GM19035 (cell line): Measurements from ENCODE around the gene ABI1.
"Not testable (repeated sequence)": the region's sequence is repeated elsewhere in the genome, so short reads cannot be mapped to it uniquely, and the experiment has no call there.

ENCODE experiments used
- ATAC-seq: cut with Tn5 transposase; IDR thresholded peaks from one replicate; pipeline ENCODE4 v1.9.1; 2021; ENCODE audit not compliant: unreplicated experiment

The ABI1 gene

GRCh38 chr10:26805567-26806245, 55.1 kb downstream of the ABI1 start:
- ATAC-seq, result no peak

DNA sequence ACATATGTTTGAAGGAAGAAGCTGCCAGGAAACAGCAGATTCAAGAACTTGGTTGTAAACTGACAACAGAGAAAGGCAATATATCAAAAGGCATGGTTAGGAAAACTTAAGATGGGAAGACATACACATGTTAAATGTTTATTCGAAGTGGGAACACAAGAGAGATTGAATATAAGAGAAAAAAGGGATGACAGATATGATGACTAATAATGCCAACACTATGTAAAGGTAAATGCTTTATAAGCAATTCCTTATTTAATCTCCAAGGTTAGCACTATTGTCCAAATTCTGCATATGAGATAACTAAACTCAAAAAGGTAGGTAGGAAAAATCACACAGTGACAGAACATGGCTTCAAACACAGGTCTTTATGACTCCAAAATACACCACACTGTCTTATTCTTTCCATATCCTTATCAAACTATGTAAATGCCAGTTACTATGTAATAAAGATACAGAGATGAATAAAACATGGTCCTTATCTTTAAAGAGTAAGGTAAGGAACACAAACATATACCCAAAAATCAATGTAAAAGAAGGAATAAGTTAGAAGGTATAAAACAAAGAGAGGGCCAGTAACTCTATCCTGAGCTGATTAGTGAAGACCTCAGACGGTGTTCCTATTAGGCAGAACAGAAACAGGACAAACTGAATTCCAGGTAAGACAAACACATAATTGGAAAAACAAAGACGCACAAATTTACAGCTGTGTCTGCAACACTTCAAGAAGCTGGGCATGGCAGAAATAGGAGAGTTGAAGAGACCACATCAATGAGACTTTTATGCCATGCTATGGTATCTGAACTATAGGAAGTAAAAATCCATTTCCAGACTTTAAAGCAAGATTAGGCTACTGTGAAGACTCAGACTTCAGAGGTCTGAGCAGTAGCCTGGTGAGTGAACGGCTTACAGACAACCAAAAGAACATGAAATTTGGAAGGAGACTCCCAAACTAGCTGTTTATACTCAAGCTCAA, 56.1 kb downstream of the ABI1 start:
- no peak for ATAC-seq

- ATAC-seq, result no peak
These were observed 56.9 kb downstream of the ABI1 start for GRCh38 chr10:26803849-26804248.

DNA sequence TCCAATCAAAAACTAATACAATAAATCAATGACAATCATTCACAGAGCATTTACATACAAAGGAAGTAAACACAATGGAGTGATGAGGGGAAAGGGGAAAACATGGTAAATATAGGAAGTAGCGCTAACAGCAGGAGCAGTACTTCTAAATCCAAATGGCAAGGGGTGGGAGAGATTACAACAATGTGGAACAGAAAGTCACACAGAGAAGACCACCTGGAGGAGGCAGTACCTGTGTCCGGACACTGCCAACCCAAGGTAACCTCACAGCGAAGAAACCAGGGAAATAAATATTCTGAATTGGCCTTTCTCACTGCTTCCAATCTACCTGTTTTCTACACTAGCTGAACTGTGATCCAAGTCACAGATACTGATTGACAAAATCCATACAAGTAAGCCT, 58.2 kb downstream of the ABI1 start:
- no peak for ATAC-seq

GRCh38 chr10:26801831-26802230, 58.9 kb downstream of the ABI1 start:
- ATAC-seq, result no peak

GRCh38 chr10:26801274-26801673, 59.5 kb downstream of the ABI1 start:
- no peak for ATAC-seq

DNA sequence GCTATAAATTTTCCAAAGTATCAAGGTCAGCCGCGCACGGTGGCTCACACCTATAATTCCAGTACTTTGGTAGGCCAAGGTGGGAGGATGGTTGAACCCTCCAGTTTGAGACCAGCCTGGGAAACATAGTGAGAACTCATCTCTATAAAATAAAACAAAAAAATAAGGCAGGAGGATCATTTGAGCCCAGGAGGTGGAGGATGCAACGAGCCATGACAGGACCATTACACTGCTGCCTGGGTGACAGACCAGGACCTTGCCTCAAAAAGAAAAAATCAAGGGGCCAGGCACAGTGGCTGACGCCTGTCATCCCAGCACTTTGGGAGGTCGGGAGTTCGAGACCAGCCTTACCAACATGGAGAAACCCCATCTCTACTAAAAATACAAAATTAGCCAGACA, 60.3 kb downstream of the ABI1 start:
- ATAC-seq, result no peak

- peak; percentile 58 for ATAC-seq
These were observed 61.4 kb downstream of the ABI1 start for GRCh38 chr10:26799342-26799741.

DNA sequence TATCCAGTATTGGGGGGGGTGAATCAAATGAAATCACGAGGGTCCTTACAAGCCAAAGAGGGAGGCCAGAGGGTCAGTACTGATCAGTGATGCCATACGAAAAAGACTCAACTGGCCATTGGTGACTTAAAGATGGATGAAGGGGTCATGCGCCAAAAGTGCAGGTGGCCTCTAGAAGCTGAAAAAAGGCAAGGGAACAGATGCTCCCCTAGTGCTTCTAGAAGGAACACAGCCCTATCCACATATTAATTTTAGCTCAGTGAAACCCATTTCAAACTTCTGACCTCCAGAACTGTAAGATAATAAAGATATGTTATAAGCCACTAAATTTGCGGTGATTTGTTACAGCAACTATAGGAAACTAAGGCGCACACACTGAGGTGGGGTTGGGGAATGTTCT, 62.5 kb downstream of the ABI1 start:
- ATAC-seq, result no peak

DNA sequence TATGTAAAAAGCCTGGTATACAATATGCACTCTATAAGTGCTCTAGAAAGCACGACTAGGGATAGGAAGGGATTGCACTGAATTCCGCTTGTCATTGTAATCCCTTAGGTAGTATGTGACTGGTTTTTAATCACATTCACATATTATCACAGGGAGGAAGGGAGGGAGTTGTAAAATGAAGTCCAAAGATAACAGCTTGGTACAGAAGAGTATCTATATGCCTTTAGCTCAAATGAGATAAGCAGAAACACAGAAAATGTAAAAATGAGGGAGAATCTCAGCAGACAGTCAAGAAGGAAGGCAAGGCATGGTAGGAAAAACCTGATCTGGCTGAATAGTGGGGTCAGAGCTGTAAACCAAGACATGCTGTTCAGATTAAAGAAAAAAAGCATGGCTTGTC, 63.4 kb downstream of the ABI1 start:
- ATAC-seq, result no peak

GRCh38 chr10:26792758-26793495, 67.8 kb downstream of the ABI1 start:
- ATAC-seq, result no peak

GRCh38 chr10:26790221-26790995, 70.3 kb downstream of the ABI1 start:
- no peak for ATAC-seq

GRCh38 chr10:26789779-26790178, 71.0 kb downstream of the ABI1 start:
- ATAC-seq, result not testable (repeated sequence)

- no peak for ATAC-seq
These were observed 73.4 kb downstream of the ABI1 start for GRCh38 chr10:26787362-26787761.

- no peak for ATAC-seq
These were observed 79.0 kb downstream of the ABI1 start for GRCh38 chr10:26781797-26782196.

DNA sequence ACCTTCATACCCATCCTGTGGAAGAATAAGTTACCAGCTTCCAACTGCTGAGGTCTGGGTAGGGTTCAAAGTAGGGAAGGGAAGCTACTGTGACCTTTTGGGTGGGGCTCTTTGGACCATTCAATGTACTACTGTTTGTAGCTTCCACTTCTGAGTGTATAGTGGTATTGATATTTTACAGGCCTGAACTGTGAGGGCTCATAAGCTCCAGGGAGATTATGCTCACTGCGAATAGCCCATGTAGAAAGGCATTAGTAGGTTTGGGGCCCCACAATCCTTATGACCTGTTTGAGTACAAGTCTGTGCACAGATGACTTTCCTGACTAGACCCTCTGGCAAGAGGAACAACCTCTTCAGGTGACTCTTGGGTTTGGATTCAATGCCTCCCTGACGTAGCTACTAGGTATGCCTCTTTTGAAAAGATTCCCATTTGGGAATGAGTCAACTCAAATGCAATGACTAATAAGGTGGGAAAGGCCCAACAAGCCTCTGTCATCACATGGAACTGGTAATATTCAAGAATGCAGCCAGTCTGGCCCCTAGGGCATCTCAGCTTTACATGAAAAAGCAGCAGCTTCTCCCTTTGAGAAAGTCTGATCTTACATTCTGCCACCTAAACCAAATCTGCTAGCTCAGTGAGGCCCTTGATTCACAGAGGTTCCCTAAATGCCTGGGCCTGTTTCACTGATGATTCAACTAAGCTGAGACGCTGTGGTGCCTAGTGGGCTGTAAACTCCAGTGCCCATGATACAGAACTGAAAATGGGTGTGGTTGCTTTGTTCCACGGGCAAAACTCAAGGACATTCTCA, 79.8 kb downstream of the ABI1 start:
- ATAC-seq, result peak; percentile 66

DNA sequence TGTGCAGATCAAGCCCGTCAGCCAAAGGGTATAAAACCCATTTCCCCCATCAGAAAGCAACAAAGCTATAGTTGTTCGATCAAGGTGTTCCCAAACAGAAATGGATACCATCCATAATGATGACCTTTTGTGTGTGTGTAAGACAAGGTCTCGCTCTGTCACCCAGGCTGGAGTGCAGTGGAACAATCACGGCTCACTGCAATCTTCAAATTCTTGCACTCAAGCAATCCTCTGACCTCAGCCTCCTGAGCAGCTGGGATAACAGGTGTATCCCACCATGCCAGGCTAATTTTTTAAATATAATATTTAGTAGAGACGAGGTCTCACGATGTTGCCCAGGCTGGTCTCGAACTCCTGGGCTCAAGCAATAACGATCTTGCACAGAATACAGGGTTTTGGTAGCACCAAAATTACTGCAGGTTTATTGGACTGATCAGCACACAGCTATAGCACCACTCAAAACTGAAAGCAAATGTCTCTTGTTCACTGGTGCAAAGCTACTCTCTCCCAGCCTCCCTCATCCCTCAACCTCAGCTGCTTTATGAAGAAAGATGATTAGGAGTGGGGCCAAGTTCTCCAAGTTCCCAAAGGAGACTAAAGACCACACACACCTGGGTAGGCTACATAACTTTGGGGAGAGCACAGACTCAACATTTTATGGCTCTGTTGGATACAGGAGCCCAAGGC, 80.5 kb downstream of the ABI1 start:
- ATAC-seq, result peak; percentile 37

GRCh38 chr10:26779176-26779860, 81.4 kb downstream of the ABI1 start:
- ATAC-seq, result no peak

GRCh38 chr10:26777686-26778085, 83.1 kb downstream of the ABI1 start:
- no peak for ATAC-seq
